ENCODE results near the gene RSPO3.

Gene RSPO3

DNA sequence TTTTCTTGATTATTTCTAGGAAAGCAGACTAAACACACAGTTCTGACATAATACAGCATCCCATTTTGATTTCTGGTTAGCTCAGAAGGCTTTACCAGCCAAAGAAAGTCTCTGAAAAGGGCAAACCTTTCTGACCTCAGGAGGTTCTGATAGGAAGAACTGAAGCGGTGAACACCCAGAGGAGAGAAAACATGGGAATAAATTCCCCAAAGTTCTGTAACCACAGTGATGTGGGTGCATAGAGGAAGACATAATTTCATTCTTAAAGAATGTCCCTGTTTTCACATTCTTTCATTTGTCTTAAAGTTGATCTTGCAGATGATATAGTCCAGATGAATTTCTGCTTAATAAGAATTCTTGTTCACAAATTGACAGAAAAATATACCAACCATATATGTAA, 60.3 kb downstream of the RSPO3 start:
- POLR2A ChIA-PET = no interaction called here

DNA sequence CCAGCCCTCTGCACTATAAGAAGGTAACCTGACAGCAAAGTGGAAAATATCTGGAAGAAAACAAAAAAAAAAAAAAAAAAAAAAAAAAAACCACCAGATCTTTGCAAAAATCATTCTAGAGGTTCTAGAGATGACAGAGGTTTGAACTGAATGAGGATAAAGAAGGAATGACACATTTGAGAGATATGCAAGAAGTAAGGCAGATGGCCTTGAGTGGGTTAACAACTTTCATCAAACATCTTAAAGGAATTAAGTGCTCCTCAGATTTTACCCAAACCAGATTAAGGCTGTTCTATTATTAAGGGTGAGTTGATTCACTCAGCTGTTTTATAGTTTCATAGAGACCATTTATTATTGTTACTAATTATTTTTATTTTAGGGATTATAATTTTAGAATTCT, 62.0 kb downstream of the RSPO3 start:
- Histone ChIP-seq H3K9me3 (ENCODE audit: control insufficient read depth, insufficient read depth, low read depth, low read length) (no peaks in the 10 kb centered on the region), H3K4me3 (ENCODE audit: low read depth, low read length) (no peak overlapping the region), H3K27ac (ENCODE audit: extremely low read depth, low read depth, low read length) (no peak overlapping the region), H3K36me3 (ENCODE audit: control insufficient read depth in 2 of 2, insufficient read depth in 1 of 2, low read length in 2 of 2) (no peaks in the 10 kb centered on the region), H3K4me1 (ENCODE audit: control insufficient read depth, insufficient read depth, low read length) (no peaks in the 10 kb centered on the region)
- POLR2A ChIA-PET = no interaction called here
- CTCF ChIA-PET = interaction anchor here (2.0 kb wide), 1 partner anchor 10 kb away, joined by 10 read pairs; no protein-coding TSS in a partner anchor
- TF ChIP-seq ZNF10 (tag by site-specific recombination; IDR thresholded peaks at IDR 0.05) = no peak
- TF ChIP-seq, protein P1, sequence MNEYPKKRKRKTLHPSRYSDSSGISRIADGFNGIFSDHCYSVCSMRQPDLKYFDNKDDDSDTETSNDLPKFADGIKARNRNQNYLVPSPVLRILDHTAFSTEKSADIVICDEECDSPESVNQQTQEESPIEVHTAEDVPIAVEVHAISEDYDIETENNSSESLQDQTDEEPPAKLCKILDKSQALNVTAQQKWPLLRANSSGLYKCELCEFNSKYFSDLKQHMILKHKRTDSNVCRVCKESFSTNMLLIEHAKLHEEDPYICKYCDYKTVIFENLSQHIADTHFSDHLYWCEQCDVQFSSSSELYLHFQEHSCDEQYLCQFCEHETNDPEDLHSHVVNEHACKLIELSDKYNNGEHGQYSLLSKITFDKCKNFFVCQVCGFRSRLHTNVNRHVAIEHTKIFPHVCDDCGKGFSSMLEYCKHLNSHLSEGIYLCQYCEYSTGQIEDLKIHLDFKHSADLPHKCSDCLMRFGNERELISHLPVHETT (tag by site-specific recombination; IDR thresholded peaks at IDR 0.05) = no peak
- TF ChIP-seq ZNF132 (tag by site-specific recombination; IDR thresholded peaks at IDR 0.05; ENCODE audit: borderline replicate concordance) = no peak
- no peak for TF ChIP-seq ZNF214 (tag by site-specific recombination; IDR thresholded peaks at IDR 0.05; ENCODE audit: borderline replicate concordance)
- no peak for TF ChIP-seq ZNF843 (tag by site-specific recombination; IDR thresholded peaks at IDR 0.05)
- TF ChIP-seq, protein P2, sequence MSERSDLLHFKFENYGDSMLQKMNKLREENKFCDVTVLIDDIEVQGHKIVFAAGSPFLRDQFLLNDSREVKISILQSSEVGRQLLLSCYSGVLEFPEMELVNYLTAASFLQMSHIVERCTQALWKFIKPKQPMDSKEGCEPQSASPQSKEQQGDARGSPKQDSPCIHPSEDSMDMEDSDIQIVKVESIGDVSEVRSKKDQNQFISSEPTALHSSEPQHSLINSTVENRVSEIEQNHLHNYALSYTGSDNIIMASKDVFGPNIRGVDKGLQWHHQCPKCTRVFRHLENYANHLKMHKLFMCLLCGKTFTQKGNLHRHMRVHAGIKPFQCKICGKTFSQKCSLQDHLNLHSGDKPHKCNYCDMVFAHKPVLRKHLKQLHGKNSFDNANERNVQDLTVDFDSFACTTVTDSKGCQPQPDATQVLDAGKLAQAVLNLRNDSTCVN (tag by site-specific recombination; optimal IDR thresholded peaks at IDR 0.05) = no peak
- TF ChIP-seq ZNF19 (tag by site-specific recombination; IDR thresholded peaks at IDR 0.05; ENCODE audit: low read depth) = no peak
- TF ChIP-seq ZNF768 (tag by site-specific recombination; IDR thresholded peaks at IDR 0.05) = no peak
- TF ChIP-seq ZNF76 (tag by site-specific recombination; IDR thresholded peaks at IDR 0.05; ENCODE audit: borderline replicate concordance, low read depth) = no peak
- no peak for TF ChIP-seq ZNF701 (tag by site-specific recombination; IDR thresholded peaks at IDR 0.05)
- TF ChIP-seq ZNF302 (tag by site-specific recombination; IDR thresholded peaks at IDR 0.05; ENCODE audit: low read depth) = no peak
- TF ChIP-seq KLF10 (tag by site-specific recombination; IDR thresholded peaks at IDR 0.05) = no peak
- no peak for TF ChIP-seq ZBTB8A (tag by site-specific recombination; IDR thresholded peaks at IDR 0.05)

More for the DNA sequence above, 60.3 kb downstream of the RSPO3 start:
- no peaks in the 10 kb centered on the region for H3K36me3 ChIP-seq (ENCODE audit: control insufficient read depth in 2 of 2, insufficient read depth in 1 of 2, low read length in 2 of 2)
- CTCF ChIA-PET = interaction anchor here (1.1 to 2.1 kb wide), 2 partner anchors 9 to 88 kb away, joined by 3 to 15 read pairs; partner anchors contain the start of gene RNF146
- H3K4me1 ChIP-seq (ENCODE audit: control insufficient read depth, insufficient read depth, low read length) = no peaks in the 10 kb centered on the region
- H3K9me3 ChIP-seq (ENCODE audit: control insufficient read depth, insufficient read depth, low read depth, low read length) = no peaks in the 10 kb centered on the region
- no peak overlapping the region for H3K4me3 ChIP-seq (ENCODE audit: low read depth, low read length)
- H3K27ac ChIP-seq (ENCODE audit: extremely low read depth, low read depth, low read length) = no peak overlapping the region
- TF ChIP-seq ZNF560 (tag by site-specific recombination; IDR thresholded peaks at IDR 0.05; ENCODE audit: borderline replicate concordance) (no peak), GLI4 (tag by site-specific recombination; IDR thresholded peaks at IDR 0.05) (no peak), KLF7 (tag by site-specific recombination; IDR thresholded peaks at IDR 0.05; ENCODE audit: borderline replicate concordance) (no peak), ZNF792 (tag by site-specific recombination; IDR thresholded peaks at IDR 0.05) (no peak), ZNF175 (tag by site-specific recombination; IDR thresholded peaks at IDR 0.05) (no peak), ZBTB48 (tag by site-specific recombination; IDR thresholded peaks at IDR 0.05) (no peak), ZNF324 (tag by site-specific recombination; IDR thresholded peaks at IDR 0.05) (no peak), ZFP69B (tag by site-specific recombination; IDR thresholded peaks at IDR 0.05) (no peak), ZNF140 (tag by site-specific recombination; IDR thresholded peaks at IDR 0.05) (no peak), ZSCAN23 (tag by site-specific recombination; IDR thresholded peaks at IDR 0.05) (no peak), ZNF112 (tag by site-specific recombination; IDR thresholded peaks at IDR 0.05) (no peak), ZNF626 (tag by site-specific recombination; IDR thresholded peaks at IDR 0.05) (no peak), ZBTB20 (tag by site-specific recombination; IDR thresholded peaks at IDR 0.05) (no peak), ZNF426 (tag by site-specific recombination; IDR thresholded peaks at IDR 0.05) (no peak), ZNF23 (tag by site-specific recombination; IDR thresholded peaks at IDR 0.05; ENCODE audit: borderline replicate concordance) (no peak)
- TF ChIP-seq, protein P3, sequence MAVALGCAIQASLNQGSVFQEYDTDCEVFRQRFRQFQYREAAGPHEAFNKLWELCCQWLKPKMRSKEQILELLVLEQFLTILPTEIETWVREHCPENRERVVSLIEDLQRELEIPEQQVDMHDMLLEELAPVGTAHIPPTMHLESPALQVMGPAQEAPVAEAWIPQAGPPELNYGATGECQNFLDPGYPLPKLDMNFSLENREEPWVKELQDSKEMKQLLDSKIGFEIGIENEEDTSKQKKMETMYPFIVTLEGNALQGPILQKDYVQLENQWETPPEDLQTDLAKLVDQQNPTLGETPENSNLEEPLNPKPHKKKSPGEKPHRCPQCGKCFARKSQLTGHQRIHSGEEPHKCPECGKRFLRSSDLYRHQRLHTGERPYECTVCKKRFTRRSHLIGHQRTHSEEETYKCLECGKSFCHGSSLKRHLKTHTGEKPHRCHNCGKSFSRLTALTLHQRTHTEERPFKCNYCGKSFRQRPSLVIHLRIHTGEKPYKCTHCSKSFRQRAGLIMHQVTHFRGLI (tag by site-specific recombination; IDR thresholded peaks at IDR 0.05) = no peak
- TF ChIP-seq, protein P4, sequence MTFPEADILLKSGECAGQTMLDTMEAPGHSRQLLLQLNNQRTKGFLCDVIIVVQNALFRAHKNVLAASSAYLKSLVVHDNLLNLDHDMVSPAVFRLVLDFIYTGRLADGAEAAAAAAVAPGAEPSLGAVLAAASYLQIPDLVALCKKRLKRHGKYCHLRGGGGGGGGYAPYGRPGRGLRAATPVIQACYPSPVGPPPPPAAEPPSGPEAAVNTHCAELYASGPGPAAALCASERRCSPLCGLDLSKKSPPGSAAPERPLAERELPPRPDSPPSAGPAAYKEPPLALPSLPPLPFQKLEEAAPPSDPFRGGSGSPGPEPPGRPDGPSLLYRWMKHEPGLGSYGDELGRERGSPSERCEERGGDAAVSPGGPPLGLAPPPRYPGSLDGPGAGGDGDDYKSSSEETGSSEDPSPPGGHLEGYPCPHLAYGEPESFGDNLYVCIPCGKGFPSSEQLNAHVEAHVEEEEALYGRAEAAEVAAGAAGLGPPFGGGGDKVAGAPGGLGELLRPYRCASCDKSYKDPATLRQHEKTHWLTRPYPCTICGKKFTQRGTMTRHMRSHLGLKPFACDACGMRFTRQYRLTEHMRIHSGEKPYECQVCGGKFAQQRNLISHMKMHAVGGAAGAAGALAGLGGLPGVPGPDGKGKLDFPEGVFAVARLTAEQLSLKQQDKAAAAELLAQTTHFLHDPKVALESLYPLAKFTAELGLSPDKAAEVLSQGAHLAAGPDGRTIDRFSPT (tag by site-specific recombination; IDR thresholded peaks at IDR 0.05) = no peak
- TF ChIP-seq, protein P2 (tag by site-specific recombination; optimal IDR thresholded peaks at IDR 0.05) = no peak

Data from HEK293 (cell line).